Breast epithelium (tissue), 4 donors: ENCODE measurements around the gene STX16. TPM values are rescaled to one million over a fixed set of nuclear protein-coding genes. Genes with fewer than 3 reads are reported as not detected.
A peak's percentile ranks its signal among the peaks of the same experiment; 100 is the strongest.

ENCODE experiments used
- DNase-seq, 2 donors: peaks; one replicate each; pipeline ENCODE4 v3.0.0-alpha.2; 2019; ENCODE audit warnings: low spot score in 2 of 2
- H3K27ac ChIP-seq, 2 donors: fragments of 200-600 bp; sonication (generic) in 1 of 2; one replicate each; pipeline ENCODE4 v1.5.1; 2016 to 2019; ENCODE audit warnings: mild to moderate bottlenecking in 1 of 2
- H3K27me3 ChIP-seq, 2 donors: fragments of 200-600 bp; sonication (generic) in 1 of 2; one replicate each; pipeline versions ENCODE4 v1.5.1 to v1.6.0; 2017 to 2019; ENCODE audit warnings: control low read depth in 1 of 2, mild to moderate bottlenecking in 1 of 2
- H3K36me3 ChIP-seq: fragments of 200-600 bp; one replicate; pipeline ENCODE4 v1.5.1; 2019
- H3K4me1 ChIP-seq, 2 donors: fragments of 200-600 bp; sonication (generic); one replicate each; pipeline ENCODE4 v1.5.1; 2016 to 2019; ENCODE audit warnings: control low read depth in 1 of 2
- H3K4me3 ChIP-seq, 3 donors: fragments of 200-600 bp; sonication (generic); 1 replicate in 2 of 3; 2 replicates in 1 of 3; pipeline ENCODE4 v1.5.1; 2016 to 2019; ENCODE audit warnings: mild to moderate bottlenecking in 3 of 3, moderate library complexity in 2 of 3
- H3K9me3 ChIP-seq, 2 donors: fragments of 200-600 bp; sonication (generic) in 1 of 2; one replicate each; pipeline ENCODE4 v1.5.1; 2016 to 2019; ENCODE audit warnings: control low read depth in 1 of 2
- POLR2A ChIP-seq: fragments of 450-650 bp; IDR thresholded peaks from one replicate; pipeline ENCODE4 v1.6.1; 2016; ENCODE audit warnings: antibody characterized with exemption, mild to moderate bottlenecking, moderate library complexity
- POLR2AphosphoS5 ChIP-seq, 3 donors: sonication (generic); formaldehyde crosslinking; IDR thresholded peaks; one replicate each; pipeline ENCODE4 v1.6.1; 2017; ENCODE audit warnings: antibody characterized with exemption in 3 of 3
- intact Hi-C: fragments of 100-400 bp; cut with DNase I; formaldehyde crosslinking; loops from one replicate; pipeline ENCODE4 v1.15.1; 2023; ENCODE audit warnings: low total_unique reads
- total RNA-seq, 3 donors: library from RNA; depleted of rRNA; stranded (reverse); fragments of >200 nt; gene quantifications; one replicate each; pipeline ENCODE4 v1.1.0, GENCODE V29; 2016
- TF ChIP-seq, protein P1 (sequence below), 3 donors: fragments of 450-650 bp; IDR thresholded peaks; one replicate each; pipeline ENCODE4 v1.5.1; 2016 to 2017; ENCODE audit warnings: antibody characterized with exemption in 3 of 3, mild to moderate bottlenecking in 3 of 3, moderate library complexity in 3 of 3

STX16 gene
- total RNA-seq, 3 donors from 2014 or later = 54.4 to 76.5 (median 74.4) TPM

DNA sequence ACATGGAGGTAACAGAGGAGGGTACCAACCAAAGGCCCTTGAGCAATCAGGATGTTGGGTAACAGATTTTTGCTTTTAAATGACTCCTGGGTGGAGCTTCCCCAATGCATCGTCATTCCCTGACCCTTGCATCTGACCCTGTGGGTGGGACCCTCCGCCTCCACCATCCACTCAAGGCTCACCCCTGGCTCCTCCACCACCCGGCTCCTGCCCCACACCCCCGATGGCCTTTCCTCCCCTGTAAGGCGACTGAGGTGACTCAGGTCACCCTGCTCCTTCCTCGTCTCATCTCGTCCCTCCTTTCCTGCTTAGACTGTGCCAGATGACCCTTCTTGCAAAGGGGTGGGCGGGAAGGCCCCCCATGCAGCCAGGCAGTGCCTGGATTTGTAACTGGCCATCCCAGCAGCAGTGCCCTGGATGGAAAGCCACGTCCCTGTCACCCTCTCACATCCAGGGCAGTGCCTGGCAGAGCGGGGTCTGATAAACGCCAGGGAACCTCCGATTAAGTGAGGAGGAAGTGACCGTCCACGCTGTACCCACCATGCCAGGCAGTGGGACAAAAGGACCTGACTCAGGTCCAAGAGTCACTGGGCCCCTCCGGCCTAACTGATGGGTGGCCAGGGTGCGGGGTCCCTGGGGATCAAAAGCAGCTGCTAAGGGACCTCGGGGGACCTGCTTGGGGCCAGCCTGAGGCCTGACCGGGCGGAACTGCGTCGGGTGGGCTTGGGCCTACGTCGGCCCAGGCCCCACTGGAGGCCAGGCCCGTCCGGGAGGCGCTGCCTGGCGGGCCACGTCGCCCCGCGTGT is 40.9 kb downstream of the STX16 start:
- H3K9me3 ChIP-seq = no peaks in the 10 kb centered on the region
- H3K27ac ChIP-seq = peak overlapping the region; percentile 84 to 95
- peak overlapping the region in 1 of 3 donors; percentile 89 for H3K4me3 ChIP-seq
- DNase-seq = no peak
- intact Hi-C loops = no loop called here
- TF ChIP-seq, protein P1, sequence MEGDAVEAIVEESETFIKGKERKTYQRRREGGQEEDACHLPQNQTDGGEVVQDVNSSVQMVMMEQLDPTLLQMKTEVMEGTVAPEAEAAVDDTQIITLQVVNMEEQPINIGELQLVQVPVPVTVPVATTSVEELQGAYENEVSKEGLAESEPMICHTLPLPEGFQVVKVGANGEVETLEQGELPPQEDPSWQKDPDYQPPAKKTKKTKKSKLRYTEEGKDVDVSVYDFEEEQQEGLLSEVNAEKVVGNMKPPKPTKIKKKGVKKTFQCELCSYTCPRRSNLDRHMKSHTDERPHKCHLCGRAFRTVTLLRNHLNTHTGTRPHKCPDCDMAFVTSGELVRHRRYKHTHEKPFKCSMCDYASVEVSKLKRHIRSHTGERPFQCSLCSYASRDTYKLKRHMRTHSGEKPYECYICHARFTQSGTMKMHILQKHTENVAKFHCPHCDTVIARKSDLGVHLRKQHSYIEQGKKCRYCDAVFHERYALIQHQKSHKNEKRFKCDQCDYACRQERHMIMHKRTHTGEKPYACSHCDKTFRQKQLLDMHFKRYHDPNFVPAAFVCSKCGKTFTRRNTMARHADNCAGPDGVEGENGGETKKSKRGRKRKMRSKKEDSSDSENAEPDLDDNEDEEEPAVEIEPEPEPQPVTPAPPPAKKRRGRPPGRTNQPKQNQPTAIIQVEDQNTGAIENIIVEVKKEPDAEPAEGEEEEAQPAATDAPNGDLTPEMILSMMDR (IDR thresholded peaks at IDR 0.05) = no peak
- TF ChIP-seq POLR2A = no peak
- peak in 1 of 3 donors; percentile 24 for TF ChIP-seq POLR2AphosphoS5 (IDR thresholded peaks at IDR 0.05)
- peaks cover 5 to 23% of the 10 kb centered on the region in 2 donors for H3K4me1 ChIP-seq
- H3K36me3 ChIP-seq = no peaks in the 10 kb centered on the region
- H3K27me3 ChIP-seq = no peaks in the 10 kb centered on the region

DNA sequence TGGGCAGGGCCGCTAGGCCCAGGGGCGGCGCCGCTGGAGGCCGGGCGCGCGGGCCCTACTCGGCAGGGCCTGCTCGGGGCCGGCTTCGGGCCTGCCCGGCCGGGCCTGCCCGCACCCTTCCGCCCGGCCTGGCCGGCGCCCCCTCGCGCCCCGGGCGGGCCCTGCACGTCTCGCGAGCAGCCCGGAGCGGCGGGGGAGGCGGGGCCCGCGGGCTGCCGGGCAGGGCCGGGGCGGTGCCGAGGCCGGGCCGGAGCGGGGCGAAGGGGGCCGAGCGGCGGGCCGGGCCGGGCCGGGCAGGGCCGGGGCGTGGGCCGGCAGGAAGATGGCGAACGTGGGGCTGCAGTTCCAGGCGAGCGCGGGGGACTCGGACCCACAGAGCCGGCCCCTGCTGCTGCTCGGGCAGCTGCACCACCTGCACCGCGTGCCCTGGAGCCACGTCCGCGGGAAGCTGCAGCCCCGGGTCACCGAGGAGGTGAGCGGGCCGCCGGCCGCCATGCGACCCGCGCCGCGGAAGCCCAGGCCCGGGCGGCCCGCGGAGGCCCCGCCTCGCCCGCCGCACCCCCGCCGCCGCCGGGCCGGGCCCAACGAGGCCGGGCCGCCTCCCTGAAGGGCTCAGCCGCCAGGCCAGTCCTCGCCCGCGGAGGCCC is 41.6 kb downstream of the STX16 start, which contains the start of gene NPEPL1:
NPEPL1 (plus strand) TSS at position 222 of the 647 bp plus-strand sequence; CDS start at position 323, 101 bp downstream.
- H3K27me3 ChIP-seq = no peaks in the 10 kb centered on the region
- no peaks in the 10 kb centered on the region for H3K9me3 ChIP-seq
- no peak for TF ChIP-seq POLR2AphosphoS5 (IDR thresholded peaks at IDR 0.05)
- TF ChIP-seq, protein P1 (IDR thresholded peaks at IDR 0.05) = peak in 1 of 3 donors; percentile 46
- H3K4me3 ChIP-seq = peak within 1 kb of the TSS; percentile 49 to 89 (median 54)
- intact Hi-C loops = no loop called here
- no peaks in the 10 kb centered on the region for H3K36me3 ChIP-seq
- H3K4me1 ChIP-seq = peaks cover 5 to 23% of the 10 kb centered on the region in 2 donors
- DNase-seq = no peak
- H3K27ac ChIP-seq = peak within 1 kb of the TSS; percentile 84 to 95

GRCh38 chr20:58693226-58694006 is 42.3 kb downstream of the STX16 start:
- Histone ChIP-seq H3K9me3 (no peaks in the 10 kb centered on the region), H3K27ac (peak overlapping the region; percentile 70 to 95), H3K4me3 (peak overlapping the region; percentile 49 to 89 (median 54)), H3K36me3 (no peaks in the 10 kb centered on the region), H3K27me3 (no peaks in the 10 kb centered on the region), H3K4me1 (peaks cover 5 to 23% of the 10 kb centered on the region in 2 donors)
- TF ChIP-seq POLR2AphosphoS5 (IDR thresholded peaks at IDR 0.05) = no peak
- TF ChIP-seq, protein P1 (IDR thresholded peaks at IDR 0.05) = no peak
- no peak for TF ChIP-seq POLR2A
- intact Hi-C loops = no loop called here
- no peak for DNase-seq

GRCh38 chr20:58694241-58695083 is 43.4 kb downstream of the STX16 start:
- Histone ChIP-seq H3K27ac (no peak overlapping the region), H3K36me3 (no peaks in the 10 kb centered on the region), H3K27me3 (no peaks in the 10 kb centered on the region), H3K4me3 (peak overlapping the region in 1 of 3 donors; percentile 89), H3K4me1 (peaks cover 5 to 23% of the 10 kb centered on the region in 2 donors), H3K9me3 (no peaks in the 10 kb centered on the region)
- TF ChIP-seq POLR2AphosphoS5 (IDR thresholded peaks at IDR 0.05) = no peak
- no peak for TF ChIP-seq POLR2A
- TF ChIP-seq, protein P1 (IDR thresholded peaks at IDR 0.05) = no peak
- intact Hi-C loops = no loop called here
- DNase-seq = no peak
